ENCODE data around the gene NEDD1.

The NEDD1 gene

GRCh38 chr12:96906849-96907670 lies at the start of gene NEDD1:
NEDD1 (plus strand) TSS chr12:96907257; CDS start chr12:96909760, 2,503 bp downstream.
- peak; percentile 58 to 88 (median 76) for DNase-seq

GRCh38 chr12:96858162-96858561 lies 48.9 kb upstream of the NEDD1 start:
- DNase-seq: no peak

- no peak for DNase-seq
Observed at GRCh38 chr12:96861656-96862055, 45.4 kb upstream of the NEDD1 start.

GRCh38 chr12:96862326-96862725 lies 44.7 kb upstream of the NEDD1 start:
- no peak for DNase-seq

GRCh38 chr12:96864335-96864734 lies 42.7 kb upstream of the NEDD1 start:
- no peak for DNase-seq

- DNase-seq: no peak
Observed at GRCh38 chr12:96866801-96867590, 40.1 kb upstream of the NEDD1 start.

GRCh38 chr12:96870946-96871345 lies 36.1 kb upstream of the NEDD1 start:
- no peak for DNase-seq

GRCh38 chr12:96872961-96873360 lies 34.1 kb upstream of the NEDD1 start:
- DNase-seq: no peak

GRCh38 chr12:96874211-96874610 lies 32.8 kb upstream of the NEDD1 start:
- DNase-seq: no peak

GRCh38 chr12:96876966-96877365 lies 30.1 kb upstream of the NEDD1 start:
- DNase-seq: no peak

GRCh38 chr12:96878704-96879103 lies 28.4 kb upstream of the NEDD1 start:
- DNase-seq: no peak

GRCh38 chr12:96879301-96879700 lies 27.8 kb upstream of the NEDD1 start:
- DNase-seq: no peak

GRCh38 chr12:96880220-96880619 lies 26.8 kb upstream of the NEDD1 start:
- DNase-seq: no peak

GRCh38 chr12:96881608-96882007 lies 25.4 kb upstream of the NEDD1 start:
- DNase-seq: no peak

- DNase-seq: no peak
Observed at GRCh38 chr12:96882862-96883261, 24.2 kb upstream of the NEDD1 start.

- DNase-seq: no peak
Observed at GRCh38 chr12:96883571-96883970, 23.5 kb upstream of the NEDD1 start.

- DNase-seq: no peak
Observed at GRCh38 chr12:96886998-96887677, 19.9 kb upstream of the NEDD1 start.

GRCh38 chr12:96889273-96889933 lies 17.7 kb upstream of the NEDD1 start:
- DNase-seq: no peak

- no peak for DNase-seq
Observed at GRCh38 chr12:96890331-96890730, 16.7 kb upstream of the NEDD1 start.

- no peak for DNase-seq
Observed at GRCh38 chr12:96892104-96892503, 15.0 kb upstream of the NEDD1 start.

GRCh38 chr12:96897421-96897820 lies 9.6 kb upstream of the NEDD1 start:
- no peak for DNase-seq

GRCh38 chr12:96901175-96901574 lies 5.9 kb upstream of the NEDD1 start:
- no peak for DNase-seq

- no peak for DNase-seq
Observed at GRCh38 chr12:96902076-96902475, 5.0 kb upstream of the NEDD1 start.

Data from stimulated activated naive CD4-positive, alpha-beta T cell (primary cell).